HG03039 (cell line): ENCODE measurements around the gene MAPK6.
"Not testable (repeated sequence)": the region's sequence is repeated elsewhere in the genome, so short reads cannot be mapped to it uniquely, and the experiment has no call there.

ENCODE experiments used
- ATAC-seq: cut with Tn5 transposase; IDR thresholded peaks from one replicate; pipeline ENCODE4 v1.9.1; 2021; ENCODE audit warnings: mild to moderate bottlenecking, moderate library complexity; ENCODE audit not compliant: unreplicated experiment

Gene MAPK6

DNA sequence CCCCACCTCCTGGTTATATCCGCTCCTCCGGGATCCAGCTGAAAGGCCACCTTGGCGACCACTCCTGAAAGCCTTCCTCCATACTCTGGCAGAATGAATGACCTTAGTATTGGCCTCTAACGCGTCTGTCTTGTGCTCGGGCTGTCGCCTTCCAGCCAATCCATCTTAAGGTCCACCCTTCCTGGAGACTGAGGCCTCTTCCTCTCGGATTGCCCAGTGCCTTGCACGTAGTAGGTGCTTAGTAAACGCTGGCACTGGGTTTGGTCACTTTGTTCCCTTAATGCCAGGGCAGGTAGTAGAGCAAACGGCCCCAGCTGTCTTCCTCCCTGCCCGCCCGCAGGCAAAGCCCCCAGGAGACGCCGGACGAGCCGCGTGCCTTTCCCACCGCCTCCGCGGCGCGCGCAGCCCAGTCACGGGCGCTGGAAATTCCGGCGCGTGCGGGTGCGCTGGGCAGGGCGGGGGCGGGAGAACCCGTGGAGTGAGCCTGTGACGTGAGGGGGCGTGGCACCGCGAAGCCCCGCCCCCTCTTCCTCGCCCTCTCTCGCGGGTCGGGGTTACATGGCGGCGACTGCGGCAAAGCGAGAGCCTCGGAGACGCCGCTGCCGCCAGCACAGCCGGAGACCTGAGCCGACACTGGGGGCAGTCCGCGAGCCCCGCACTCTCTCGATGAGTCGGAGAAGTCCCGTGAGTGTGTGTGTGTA, at the start of gene MAPK6:
Gene MAPK6 (plus strand): TSS at position 527 of the 701 bp plus-strand sequence. CDS start 27,242 bp downstream, outside the sequence.
- ATAC-seq = peak; percentile 65

GRCh38 chr15:51969728-51970127, 49.3 kb upstream of the MAPK6 start:
- no peak for ATAC-seq

DNA sequence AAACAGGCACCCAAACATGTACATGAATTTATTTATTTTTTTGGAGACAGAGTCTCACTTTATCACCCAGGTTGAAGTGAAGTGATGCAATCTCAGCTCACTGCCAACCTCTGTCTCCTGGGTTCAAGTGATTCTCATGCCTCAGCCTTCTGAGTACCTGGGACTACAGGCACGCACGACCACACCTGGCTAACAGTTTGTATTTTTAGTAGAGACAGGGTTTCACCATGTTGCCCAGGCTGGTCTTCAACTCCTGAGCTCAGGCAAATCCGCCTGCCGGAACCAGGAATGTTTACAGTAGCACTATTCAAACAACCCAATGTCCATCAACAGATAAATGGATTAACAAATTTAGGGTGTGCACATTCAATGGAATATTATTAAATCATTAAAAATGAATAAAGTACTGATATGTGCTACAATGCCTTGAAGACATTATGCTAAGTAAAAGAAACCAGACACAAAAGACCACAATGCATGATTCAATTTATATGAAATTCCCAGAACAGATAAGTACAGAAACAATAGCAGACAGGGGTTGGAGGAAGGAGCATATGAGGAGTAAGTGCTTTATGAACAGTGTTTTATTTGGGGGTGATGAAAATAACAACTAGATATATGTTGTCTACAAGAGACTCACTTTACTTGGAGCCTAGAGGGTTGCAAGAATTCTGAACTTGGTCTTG, 48.7 kb upstream of the MAPK6 start:
- no peak for ATAC-seq

DNA sequence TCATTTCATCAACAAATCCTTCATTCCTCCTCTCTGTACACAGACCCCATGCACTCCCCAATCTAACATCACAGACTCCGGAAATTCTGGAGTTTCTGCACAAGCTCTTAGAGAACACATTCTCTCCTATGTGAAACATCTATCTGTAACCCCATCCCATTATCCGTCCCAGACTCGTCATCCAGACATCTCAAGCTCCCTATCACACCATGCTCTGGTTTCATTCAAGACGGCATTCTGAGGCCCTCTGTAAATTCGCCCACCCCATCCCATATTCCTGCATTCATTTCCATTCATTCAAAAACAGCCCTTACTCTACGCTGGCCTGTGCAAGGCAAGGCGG, 48.0 kb upstream of the MAPK6 start:
- peak; percentile 5 for ATAC-seq

- peak; percentile 77 for ATAC-seq
These were observed 47.5 kb upstream of the MAPK6 start, which contains the start of gene LEO1 for GRCh38 chr15:51971375-51972133. LEO1 (minus strand) TSS chr15:51971778; CDS start chr15:51971745, 33 bp downstream.

GRCh38 chr15:51973220-51973619, 45.8 kb upstream of the MAPK6 start:
- no peak for ATAC-seq

DNA sequence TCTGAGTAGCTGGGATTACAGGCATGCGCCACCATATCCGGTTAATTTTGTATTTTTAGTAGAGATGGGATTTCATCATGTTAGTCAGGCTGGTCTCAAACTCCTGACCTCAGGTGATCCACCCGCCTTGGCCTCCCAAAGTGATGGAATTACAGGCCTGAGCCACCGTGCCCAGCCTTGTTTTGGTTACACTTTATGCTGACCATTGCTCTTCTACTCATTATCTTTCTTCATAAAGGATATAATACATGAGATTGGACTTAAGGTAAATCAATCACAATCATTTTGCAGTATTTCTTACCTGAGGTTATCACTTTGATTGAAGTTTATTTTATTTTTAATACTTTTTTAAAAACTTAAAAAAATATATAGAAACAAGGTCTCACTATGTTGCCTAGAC, 45.2 kb upstream of the MAPK6 start:
- ATAC-seq = no peak

GRCh38 chr15:51982013-51982769, 36.8 kb upstream of the MAPK6 start:
- ATAC-seq = peak; percentile 71

- ATAC-seq = no peak
These were observed 36.3 kb upstream of the MAPK6 start for GRCh38 chr15:51982770-51983103.

DNA sequence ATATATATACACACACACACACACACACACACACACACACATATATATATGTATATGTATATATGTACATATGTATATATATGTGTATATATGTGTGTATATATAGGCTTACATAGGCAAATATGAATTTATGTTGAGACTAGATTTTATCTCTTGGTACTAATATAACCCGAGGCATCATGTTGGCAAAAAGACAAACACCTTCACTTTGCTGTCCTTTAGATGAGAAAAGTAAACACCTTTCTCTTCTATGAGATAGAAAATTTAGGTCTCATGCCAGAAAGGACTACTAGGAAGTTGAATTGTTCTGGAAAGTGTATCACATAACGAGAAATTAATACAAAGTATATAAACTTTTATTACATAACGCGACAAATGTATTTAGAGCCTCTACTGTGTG, 27.9 kb upstream of the MAPK6 start:
- ATAC-seq = no peak

DNA sequence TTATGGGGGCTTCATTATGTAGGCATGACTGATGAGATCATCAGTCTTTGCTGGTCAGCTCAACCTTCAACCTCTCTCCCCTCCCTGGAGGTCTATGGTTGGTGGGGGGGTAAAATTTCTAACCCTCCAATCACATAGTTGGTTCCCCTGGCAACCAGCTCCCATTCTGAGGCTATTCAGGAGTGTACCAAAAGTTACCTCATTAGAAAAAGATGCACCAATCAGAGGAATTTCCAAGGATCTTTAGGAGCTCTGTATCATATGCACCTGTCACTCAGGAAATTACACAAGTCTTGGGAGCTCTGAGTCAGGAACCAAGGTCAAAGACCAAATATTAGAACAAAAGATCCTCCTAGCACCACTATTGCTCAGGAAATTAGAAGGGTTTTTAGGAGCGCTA, 26.1 kb upstream of the MAPK6 start:
- ATAC-seq = no peak

DNA sequence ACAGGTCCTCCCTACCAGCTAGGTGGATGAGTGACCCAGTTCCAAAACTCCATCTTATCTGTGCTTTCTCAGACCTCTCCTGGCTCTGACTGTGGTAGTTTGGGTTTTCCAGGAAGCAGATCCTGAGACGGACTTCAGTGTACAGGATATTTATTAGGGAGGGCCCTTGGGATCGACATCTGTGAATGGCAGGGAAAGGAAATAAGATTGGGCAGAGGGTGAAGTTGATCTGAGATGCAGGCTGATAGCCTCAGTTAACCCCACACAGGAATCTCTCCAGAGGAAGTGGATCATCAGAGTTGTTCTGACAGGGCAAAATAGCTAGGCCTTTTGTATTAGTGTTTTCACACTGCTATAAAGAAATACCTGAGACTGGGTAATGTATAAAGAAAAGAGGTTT, 16.7 kb upstream of the MAPK6 start:
- no peak for ATAC-seq

- ATAC-seq = not testable (repeated sequence)
These were observed 15.9 kb upstream of the MAPK6 start for GRCh38 chr15:52003089-52003488.

GRCh38 chr15:52003710-52004109, 15.3 kb upstream of the MAPK6 start:
- ATAC-seq = no peak

DNA sequence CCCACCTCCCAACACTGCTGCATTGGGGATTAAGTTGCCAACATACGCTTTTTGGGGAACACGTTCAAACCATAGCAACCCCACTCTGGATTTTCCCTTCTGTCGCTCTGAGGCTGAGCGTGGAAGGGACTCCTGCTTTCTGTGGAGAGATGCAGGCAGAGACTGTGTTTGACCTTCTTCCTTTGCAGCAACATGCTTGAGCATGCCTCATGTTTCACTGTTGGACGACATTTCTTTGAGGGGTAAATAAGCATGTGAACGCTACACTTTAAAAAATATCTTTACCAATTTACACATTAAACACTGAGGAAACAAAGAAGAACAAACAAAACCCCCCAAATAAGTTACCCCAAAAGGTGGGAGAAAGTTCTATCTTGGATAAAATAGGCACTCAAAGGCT, 14.2 kb upstream of the MAPK6 start:
- no peak for ATAC-seq

DNA sequence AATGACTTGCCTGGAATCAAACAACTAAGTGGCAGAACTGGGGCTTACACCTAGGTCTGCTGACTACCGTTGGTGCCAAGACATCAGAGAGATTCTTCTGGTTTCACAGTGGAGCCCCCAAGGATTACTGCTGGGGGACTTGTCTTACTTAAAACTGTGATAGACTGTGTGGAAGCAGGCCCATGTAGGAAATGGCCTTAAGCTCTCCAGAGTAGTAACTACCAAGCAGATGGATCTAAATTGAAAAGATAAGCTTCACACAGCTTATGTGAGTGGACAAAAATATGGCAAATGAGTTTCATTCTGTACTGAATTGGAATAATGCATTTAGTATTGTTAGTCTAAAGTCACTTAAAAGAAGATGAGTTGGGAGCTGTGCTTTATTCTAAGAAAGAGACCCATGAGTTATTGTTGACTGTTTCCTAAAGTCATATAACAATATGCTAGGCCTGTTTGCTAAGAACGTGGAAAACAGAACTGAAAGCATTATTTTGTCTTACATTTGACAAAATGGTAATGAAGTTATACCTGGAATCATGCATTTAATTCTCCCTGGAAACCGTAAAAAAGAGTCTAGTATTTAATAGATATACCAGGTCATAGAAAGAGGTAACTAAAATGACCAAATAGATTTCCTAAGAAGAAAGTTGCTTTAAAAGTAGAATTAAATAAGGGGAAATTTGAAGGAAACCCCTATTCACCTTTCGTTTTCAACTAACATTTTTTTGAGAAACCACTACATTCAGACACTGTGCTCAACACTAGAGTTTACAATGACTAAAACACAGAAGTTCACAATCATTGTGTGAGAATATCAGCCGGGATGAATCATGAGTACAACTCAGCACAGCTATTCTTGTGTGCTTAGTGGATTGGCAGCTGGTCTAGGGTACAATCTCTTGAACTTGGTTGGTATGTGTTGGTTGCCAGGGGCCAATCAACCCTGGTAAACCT, 13.0 kb upstream of the MAPK6 start:
- peak; percentile 64 for ATAC-seq

DNA sequence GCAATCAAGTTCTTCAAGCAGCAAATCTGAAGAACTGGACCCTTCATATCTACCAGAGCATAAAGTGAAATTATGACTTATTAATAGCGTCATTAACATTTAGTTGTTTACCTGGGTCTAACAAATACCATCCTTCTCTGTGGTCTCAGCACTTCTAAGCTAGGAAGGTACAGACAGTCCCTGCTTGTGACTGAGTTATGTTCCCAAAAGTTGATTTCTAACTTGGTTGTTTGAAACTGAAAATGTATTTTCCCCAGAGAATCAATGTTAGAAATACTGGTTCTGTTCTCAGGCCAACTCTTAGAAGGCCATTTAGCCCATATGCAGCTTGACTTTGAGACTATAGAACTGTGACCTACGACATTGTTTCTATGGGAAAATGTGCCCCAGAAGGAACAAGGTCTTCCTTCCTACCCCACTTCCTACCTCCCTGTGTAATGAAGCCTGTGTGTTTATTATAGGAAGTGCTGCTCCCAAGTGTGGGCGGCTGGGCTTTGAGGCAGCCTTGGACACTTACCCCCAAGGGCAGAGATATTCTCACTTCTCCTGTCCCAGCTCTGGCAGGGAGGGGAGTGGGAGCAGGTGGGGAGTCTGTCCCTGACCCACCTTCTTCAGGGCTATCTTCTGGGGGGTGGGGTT, 12.2 kb upstream of the MAPK6 start:
- peak; percentile 22 for ATAC-seq

DNA sequence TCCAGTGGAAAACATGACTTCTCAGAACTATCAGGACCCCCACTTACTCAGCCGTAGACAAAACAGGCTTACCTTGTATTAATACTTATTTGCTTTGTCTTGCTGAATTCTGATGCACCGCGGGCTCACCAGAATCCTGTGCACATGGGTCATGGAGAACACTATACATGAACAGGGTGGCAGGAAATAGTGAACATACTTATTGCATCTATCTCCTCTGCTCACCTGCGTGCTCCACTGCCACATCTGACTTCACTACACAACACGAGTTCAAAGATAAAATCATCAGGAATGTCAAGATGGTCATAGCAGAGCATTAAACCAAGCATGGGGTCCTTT, 10.7 kb upstream of the MAPK6 start:
- ATAC-seq = no peak

GRCh38 chr15:52008698-52009434, 10.2 kb upstream of the MAPK6 start:
- ATAC-seq = no peak
